OCI-LY3 (cell line): ENCODE measurements around the gene POLR3GL.
"Not testable (repeated sequence)": the region's sequence is repeated elsewhere in the genome, so short reads cannot be mapped to it uniquely, and the experiment has no call there.

Source experiments
- EZH2phosphoT487 ChIP-seq: fragments of 200-600 bp; shearing (Covaris generic); IDR thresholded peaks from 2 replicates; pipeline ENCODE4 v1.6.1; 2018; ENCODE audit warnings: antibody characterized with exemption, mixed run types, low read depth
- TF ChIP-seq, protein P1 (sequence below): fragments of 200-600, 300-600 bp; sonication (generic); IDR thresholded peaks from 2 replicates; pipeline ENCODE4 v1.5.1; 2014; ENCODE audit warnings: antibody characterized with exemption, low read length, low read depth

DNA sequence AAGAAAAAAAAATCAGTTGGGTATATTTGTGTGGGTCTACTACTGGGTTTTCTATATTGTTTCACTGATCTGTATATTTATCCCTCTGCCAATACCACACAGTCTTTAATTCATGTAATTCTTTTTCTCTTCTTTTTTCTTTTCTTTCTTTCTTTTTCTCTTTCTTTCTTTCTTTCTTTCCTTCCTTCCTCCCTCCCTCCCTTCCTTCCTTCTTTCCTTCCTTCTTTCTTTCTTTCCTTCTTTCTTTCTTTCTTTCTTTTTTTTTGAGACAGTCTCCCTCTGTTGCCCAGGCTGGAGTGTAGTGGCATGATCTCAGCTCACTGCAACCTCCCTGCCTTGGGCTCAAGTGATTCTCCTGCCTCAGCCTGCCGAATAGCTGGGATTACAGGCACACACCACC, 62.2 kb downstream of the POLR3GL start:
- not testable (repeated sequence) for TF ChIP-seq EZH2phosphoT487
- TF ChIP-seq, protein P1, sequence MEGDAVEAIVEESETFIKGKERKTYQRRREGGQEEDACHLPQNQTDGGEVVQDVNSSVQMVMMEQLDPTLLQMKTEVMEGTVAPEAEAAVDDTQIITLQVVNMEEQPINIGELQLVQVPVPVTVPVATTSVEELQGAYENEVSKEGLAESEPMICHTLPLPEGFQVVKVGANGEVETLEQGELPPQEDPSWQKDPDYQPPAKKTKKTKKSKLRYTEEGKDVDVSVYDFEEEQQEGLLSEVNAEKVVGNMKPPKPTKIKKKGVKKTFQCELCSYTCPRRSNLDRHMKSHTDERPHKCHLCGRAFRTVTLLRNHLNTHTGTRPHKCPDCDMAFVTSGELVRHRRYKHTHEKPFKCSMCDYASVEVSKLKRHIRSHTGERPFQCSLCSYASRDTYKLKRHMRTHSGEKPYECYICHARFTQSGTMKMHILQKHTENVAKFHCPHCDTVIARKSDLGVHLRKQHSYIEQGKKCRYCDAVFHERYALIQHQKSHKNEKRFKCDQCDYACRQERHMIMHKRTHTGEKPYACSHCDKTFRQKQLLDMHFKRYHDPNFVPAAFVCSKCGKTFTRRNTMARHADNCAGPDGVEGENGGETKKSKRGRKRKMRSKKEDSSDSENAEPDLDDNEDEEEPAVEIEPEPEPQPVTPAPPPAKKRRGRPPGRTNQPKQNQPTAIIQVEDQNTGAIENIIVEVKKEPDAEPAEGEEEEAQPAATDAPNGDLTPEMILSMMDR, result not testable (repeated sequence)
